Measurements from ENCODE around the gene MOSPD2.

DNA sequence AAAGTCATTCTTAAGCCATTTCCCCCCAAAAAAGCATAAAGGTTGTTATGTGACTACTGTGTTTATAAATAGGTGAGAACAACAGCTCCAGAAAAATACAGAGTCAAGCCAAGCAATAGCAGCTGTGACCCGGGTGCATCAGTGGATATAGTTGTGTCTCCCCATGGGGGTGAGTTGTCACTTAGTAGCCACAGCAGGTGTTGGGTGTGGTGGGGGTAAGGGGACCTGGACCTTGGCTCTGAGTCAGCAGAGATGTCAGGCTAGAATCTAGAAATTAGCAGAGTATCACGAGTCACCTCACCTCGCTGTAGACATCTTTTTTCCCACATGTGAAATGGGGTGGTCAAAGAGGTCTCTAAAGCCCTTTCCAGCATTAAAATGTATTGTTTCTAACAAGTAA, 42.4 kb downstream of the MOSPD2 start:
- TF ChIP-seq, protein P1, sequence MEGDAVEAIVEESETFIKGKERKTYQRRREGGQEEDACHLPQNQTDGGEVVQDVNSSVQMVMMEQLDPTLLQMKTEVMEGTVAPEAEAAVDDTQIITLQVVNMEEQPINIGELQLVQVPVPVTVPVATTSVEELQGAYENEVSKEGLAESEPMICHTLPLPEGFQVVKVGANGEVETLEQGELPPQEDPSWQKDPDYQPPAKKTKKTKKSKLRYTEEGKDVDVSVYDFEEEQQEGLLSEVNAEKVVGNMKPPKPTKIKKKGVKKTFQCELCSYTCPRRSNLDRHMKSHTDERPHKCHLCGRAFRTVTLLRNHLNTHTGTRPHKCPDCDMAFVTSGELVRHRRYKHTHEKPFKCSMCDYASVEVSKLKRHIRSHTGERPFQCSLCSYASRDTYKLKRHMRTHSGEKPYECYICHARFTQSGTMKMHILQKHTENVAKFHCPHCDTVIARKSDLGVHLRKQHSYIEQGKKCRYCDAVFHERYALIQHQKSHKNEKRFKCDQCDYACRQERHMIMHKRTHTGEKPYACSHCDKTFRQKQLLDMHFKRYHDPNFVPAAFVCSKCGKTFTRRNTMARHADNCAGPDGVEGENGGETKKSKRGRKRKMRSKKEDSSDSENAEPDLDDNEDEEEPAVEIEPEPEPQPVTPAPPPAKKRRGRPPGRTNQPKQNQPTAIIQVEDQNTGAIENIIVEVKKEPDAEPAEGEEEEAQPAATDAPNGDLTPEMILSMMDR (IDR thresholded peaks at IDR 0.05; ENCODE audit: borderline replicate concordance, extremely low read depth, low read length, poor library complexity, severe bottlenecking) = no peak
- TF ChIP-seq EZH2 (IDR thresholded peaks at IDR 0.05; ENCODE audit: borderline replicate concordance, low read depth, low read length, severe bottlenecking) = no peak
